ENCODE measurements around the gene CACFD1. TPM values are rescaled to one million over a fixed set of nuclear protein-coding genes. Genes with fewer than 3 reads are reported as not detected.

CACFD1 gene
- total and polyA plus RNA-seq, 2 of the 13 experiments (the other 11 are each of a cell fraction or from before 2014, with no cell fraction given) = 13.8 to 14.6 TPM

- no peak for TF ChIP-seq ZBTB49 (CRISPR knock-in tag; IDR thresholded peaks at IDR 0.05; ENCODE audit: borderline replicate concordance)
- TF ChIP-seq FOXO1 (CRISPR knock-in tag; IDR thresholded peaks at IDR 0.05) = peak; percentile 56; the same call in 1 of the 2 replicates
- peak; percentile 12; the same call in 1 of the 2 replicates for TF ChIP-seq SIX1 (CRISPR knock-in tag; IDR thresholded peaks at IDR 0.05; ENCODE audit: borderline replicate concordance)
- peak; percentile 47 for TF ChIP-seq XRCC5 (optimal IDR thresholded peaks at IDR 0.05; ENCODE audit: low read length)
- TF ChIP-seq AKNA (CRISPR knock-in tag; IDR thresholded peaks at IDR 0.05; ENCODE audit: borderline replicate concordance) = no peak
- TF ChIP-seq SRF (IDR thresholded peaks at IDR 0.05; ENCODE audit: low read depth, low read length) = no peak
- TF ChIP-seq TBX2 (CRISPR knock-in tag; IDR thresholded peaks at IDR 0.05; ENCODE audit: borderline replicate concordance) = peak; percentile 89
- TF ChIP-seq ZNF841 (CRISPR knock-in tag; IDR thresholded peaks at IDR 0.05; ENCODE audit: borderline replicate concordance) = no peak
- 0 out of 2 replicates have a peak, but pooled peaks have one; percentile 18 for TF ChIP-seq TP53 (CRISPR knock-in tag; conservative IDR thresholded peaks at IDR 0.05)
- no peak for TF ChIP-seq ZNF678 (CRISPR knock-in tag; IDR thresholded peaks at IDR 0.05)
- TF ChIP-seq ZNF224 (CRISPR knock-in tag; IDR thresholded peaks at IDR 0.05) = peak; percentile 41
- TF ChIP-seq PATZ1 (CRISPR knock-in tag; IDR thresholded peaks at IDR 0.05) = peak; percentile 92
- peak; percentile 50 for TF ChIP-seq CBX1 (IDR thresholded peaks at IDR 0.05; ENCODE audit: low read depth)
- TF ChIP-seq, protein P1, sequence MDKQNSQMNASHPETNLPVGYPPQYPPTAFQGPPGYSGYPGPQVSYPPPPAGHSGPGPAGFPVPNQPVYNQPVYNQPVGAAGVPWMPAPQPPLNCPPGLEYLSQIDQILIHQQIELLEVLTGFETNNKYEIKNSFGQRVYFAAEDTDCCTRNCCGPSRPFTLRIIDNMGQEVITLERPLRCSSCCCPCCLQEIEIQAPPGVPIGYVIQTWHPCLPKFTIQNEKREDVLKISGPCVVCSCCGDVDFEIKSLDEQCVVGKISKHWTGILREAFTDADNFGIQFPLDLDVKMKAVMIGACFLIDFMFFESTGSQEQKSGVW (CRISPR knock-in tag; IDR thresholded peaks at IDR 0.05; ENCODE audit: borderline replicate concordance) = no peak
- TF ChIP-seq HNRNPL (IDR thresholded peaks at IDR 0.05; ENCODE audit: low read depth, low read length) = peak; percentile 89
- TF ChIP-seq ZKSCAN1 (IDR thresholded peaks at IDR 0.05; ENCODE audit: low read length) = no peak
- TF ChIP-seq NFKB2 (CRISPR knock-in tag; IDR thresholded peaks at IDR 0.05; ENCODE audit: borderline replicate concordance) = peak; percentile 77; the same call in 1 of the 2 replicates
- TF ChIP-seq KLF11 (CRISPR knock-in tag; IDR thresholded peaks at IDR 0.05) = no peak
- 0 out of 2 replicates have a peak, but pooled peaks have one; percentile 11 for TF ChIP-seq NRL (CRISPR knock-in tag; IDR thresholded peaks at IDR 0.05; ENCODE audit: borderline replicate concordance)
Observed at GRCh38 chr9:133460405-133461175, 812 bp downstream of the CACFD1 start (continued).

All from HepG2 (cell line).